ENCODE data around the gene ZBTB3. TPM values are rescaled to one million over a fixed set of nuclear protein-coding genes. Genes with fewer than 3 reads are reported as not detected.

Gene ZBTB3
- total and polyA plus RNA-seq, 2 of the 13 experiments (the other 11 are each of a cell fraction or from before 2014, with no cell fraction given): 3.4 to 5.2 TPM

- TF ChIP-seq IRF9 (CRISPR knock-in tag; IDR thresholded peaks at IDR 0.05; ENCODE audit: borderline replicate concordance): peak; percentile 96
- TF ChIP-seq HNRNPUL1 (IDR thresholded peaks at IDR 0.05; ENCODE audit: low read depth, low read length): no peak
- TF ChIP-seq DMTF1 (CRISPR knock-in tag; IDR thresholded peaks at IDR 0.05): no peak
- TF ChIP-seq ZNF225 (CRISPR knock-in tag; IDR thresholded peaks at IDR 0.05): peak; percentile 87
- no peak for TF ChIP-seq PCBP2 (optimal IDR thresholded peaks at IDR 0.05; ENCODE audit: low read depth, low read length, poor library complexity, severe bottlenecking)
- TF ChIP-seq RFX1 (IDR thresholded peaks at IDR 0.05): no peak
- no peak for TF ChIP-seq NFIC (IDR thresholded peaks at IDR 0.05; ENCODE audit: low read length)
- TF ChIP-seq ZNF850 (CRISPR knock-in tag; conservative IDR thresholded peaks at IDR 0.05): no peak
- TF ChIP-seq MEIS1 (CRISPR knock-in tag; IDR thresholded peaks at IDR 0.05; ENCODE audit: borderline replicate concordance): peak; percentile 73; the same call in 1 of the 2 replicates
- peak; percentile 81; the same call in 1 of the 2 replicates for TF ChIP-seq THAP7 (CRISPR knock-in tag; IDR thresholded peaks at IDR 0.05)
- TF ChIP-seq ZNF362 (CRISPR knock-in tag; IDR thresholded peaks at IDR 0.05; ENCODE audit: borderline replicate concordance): no peak
- TF ChIP-seq ZNF724P (CRISPR knock-in tag; IDR thresholded peaks at IDR 0.05; ENCODE audit: borderline replicate concordance): peak; percentile 90; the same call in 1 of the 2 replicates
- 0 out of 2 replicates have a peak, but pooled peaks have one; percentile 22 for TF ChIP-seq ZNF280D (CRISPR knock-in tag; IDR thresholded peaks at IDR 0.05)
- TF ChIP-seq E2F1 (CRISPR knock-in tag; IDR thresholded peaks at IDR 0.05): peak; percentile 95
- no peak for TF ChIP-seq ZFP62 (CRISPR knock-in tag; IDR thresholded peaks at IDR 0.05)
- no peak for TF ChIP-seq ZSCAN12 (CRISPR knock-in tag; IDR thresholded peaks at IDR 0.05)
- no peak for TF ChIP-seq PLRG1 (conservative IDR thresholded peaks at IDR 0.05)
These were observed 26.6 kb downstream of the ZBTB3 start, which contains the start of gene HNRNPUL2 (continued) for GRCh38 chr11:62727165-62727871.
